Muscle layer of colon (tissue), 2 donors: ENCODE results near the gene EPB41.
A peak's percentile ranks its signal among the peaks of the same experiment; 100 is the strongest.
"Not testable (repeated sequence)": the region's sequence is repeated elsewhere in the genome, so short reads cannot be mapped to it uniquely, and the experiment has no call there.

Experiments used
- H3K27ac ChIP-seq: one replicate; pipeline ENCODE4 v1.7.0; 2013; ENCODE audit warnings: low read depth, mild to moderate bottlenecking, low read length, moderate library complexity
- H3K27me3 ChIP-seq, 2 donors: one replicate each; pipeline ENCODE4 v1.7.0; 2013; ENCODE audit warnings: low read length in 2 of 2, mild to moderate bottlenecking in 2 of 2; ENCODE audit not compliant: insufficient read depth in 2 of 2, control insufficient read depth in 1 of 2
- H3K36me3 ChIP-seq: one replicate; pipeline ENCODE4 v1.7.0; 2013; ENCODE audit warnings: mild to moderate bottlenecking, low read length; ENCODE audit not compliant: insufficient read depth
- H3K4me1 ChIP-seq: one replicate; pipeline ENCODE4 v1.7.0; 2013; ENCODE audit warnings: mild to moderate bottlenecking, low read length; ENCODE audit not compliant: insufficient read depth
- H3K4me3 ChIP-seq, 2 donors: one replicate each; pipeline ENCODE4 v1.7.0; 2013; ENCODE audit warnings: low read length in 2 of 2, low read depth in 1 of 2, mild to moderate bottlenecking in 1 of 2, moderate library complexity in 1 of 2
- H3K9ac ChIP-seq: one replicate; pipeline ENCODE4 v1.7.0; 2013; ENCODE audit warnings: low read length
- H3K9me3 ChIP-seq: one replicate; pipeline ENCODE4 v1.7.0; 2013; ENCODE audit warnings: mild to moderate bottlenecking, low read length
- donor health status: abdominal sarcoma.
- donor health status: Adenocarcinoma of cecum.

Gene EPB41

GRCh38 chr1:29128739-29129138 is 214.4 kb downstream of the EPB41 start:
- Histone ChIP-seq H3K9me3 (no peaks in the 10 kb centered on the region), H3K9ac (no peak overlapping the region), H3K4me1 (peaks cover 12% of the 10 kb centered on the region), H3K27me3 (no peaks in the 10 kb centered on the region), H3K4me3 (no peak overlapping the region), H3K36me3 (no peaks in the 10 kb centered on the region), H3K27ac (no peak overlapping the region)

DNA sequence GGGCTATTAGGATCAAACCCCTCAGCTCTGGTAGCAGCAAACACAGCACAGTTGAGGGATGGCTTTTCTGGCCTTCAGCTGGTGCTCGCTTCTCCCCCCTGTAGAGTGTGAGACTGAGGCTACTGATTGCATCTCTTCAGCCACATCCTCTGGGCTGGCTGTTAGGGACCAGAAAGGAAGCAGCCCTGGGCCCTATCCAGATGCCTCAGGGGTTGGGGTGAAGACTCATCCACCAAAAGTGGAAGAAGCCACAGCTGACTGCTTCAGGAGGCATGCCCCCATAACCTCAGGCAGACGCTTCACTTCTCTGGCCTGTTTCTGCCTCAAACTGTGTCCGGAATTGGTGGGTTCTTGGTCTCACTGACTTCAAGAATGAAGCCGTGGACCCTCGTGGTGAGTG is 215.5 kb downstream of the EPB41 start:
- Histone ChIP-seq H3K9me3 (no peaks in the 10 kb centered on the region), H3K27me3 (no peaks in the 10 kb centered on the region), H3K9ac (no peak overlapping the region), H3K36me3 (no peaks in the 10 kb centered on the region), H3K4me1 (peaks cover 15% of the 10 kb centered on the region), H3K27ac (no peak overlapping the region), H3K4me3 (no peak overlapping the region)

GRCh38 chr1:29131056-29131455 is 216.7 kb downstream of the EPB41 start:
- not testable (repeated sequence) for H3K27me3 ChIP-seq, H3K4me1 ChIP-seq, H3K27ac ChIP-seq, H3K36me3 ChIP-seq, H3K9me3 ChIP-seq, H3K4me3 ChIP-seq, H3K9ac ChIP-seq

DNA sequence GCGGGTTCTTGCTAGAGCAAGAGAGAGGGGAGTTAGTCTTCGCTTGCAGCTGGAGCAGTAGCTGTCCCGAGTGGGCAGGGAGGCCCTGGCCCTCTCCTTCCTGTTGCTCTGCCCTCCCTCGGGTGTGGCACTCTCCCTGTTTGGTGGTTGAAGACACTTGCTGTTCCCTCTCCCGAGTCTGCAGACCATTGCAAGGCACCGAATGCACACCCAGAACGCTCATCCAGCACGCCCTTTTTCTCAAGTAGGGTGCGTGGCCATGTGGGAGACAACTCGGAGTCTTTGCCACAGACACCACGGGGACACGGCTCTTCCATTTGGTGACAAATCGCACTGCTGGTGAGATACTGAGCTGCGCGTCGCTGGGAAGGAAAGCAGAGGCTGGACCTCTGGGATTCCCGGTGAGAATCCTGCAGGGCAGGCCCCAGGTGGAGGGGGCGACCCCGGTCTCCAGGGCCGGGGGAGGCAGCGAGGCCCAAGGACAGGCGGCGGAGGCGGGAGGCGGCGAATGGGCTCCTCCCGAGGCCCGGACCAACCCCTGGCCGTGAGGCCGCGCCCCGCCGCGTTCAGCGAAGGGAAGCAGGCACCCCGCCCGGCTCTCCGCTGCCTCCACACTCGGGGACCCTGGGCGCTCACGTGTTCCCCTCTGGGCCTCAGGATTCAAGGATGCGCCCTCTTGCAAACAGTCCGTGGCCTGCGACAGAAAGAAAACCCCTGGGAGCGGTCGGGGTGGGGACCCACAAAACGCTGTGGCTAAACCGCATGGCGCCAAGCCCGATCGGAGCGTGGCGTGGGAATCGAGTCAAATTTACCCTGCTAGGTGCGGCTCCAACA is 219.7 kb downstream of the EPB41 start:
- H3K4me3 ChIP-seq: peak overlapping the region in 1 of 2 donors; percentile 27
- no peaks in the 10 kb centered on the region for H3K9me3 ChIP-seq
- H3K4me1 ChIP-seq: peaks cover 8% of the 10 kb centered on the region
- H3K27me3 ChIP-seq: no peaks in the 10 kb centered on the region
- no peak overlapping the region for H3K27ac ChIP-seq
- H3K36me3 ChIP-seq: no peaks in the 10 kb centered on the region
- no peak overlapping the region for H3K9ac ChIP-seq

GRCh38 chr1:29134695-29135028 is 220.3 kb downstream of the EPB41 start:
- Histone ChIP-seq H3K9ac (no peak overlapping the region), H3K4me3 (no peak overlapping the region), H3K9me3 (no peaks in the 10 kb centered on the region), H3K27ac (no peak overlapping the region), H3K36me3 (no peaks in the 10 kb centered on the region), H3K4me1 (peaks cover 8% of the 10 kb centered on the region), H3K27me3 (no peaks in the 10 kb centered on the region)

GRCh38 chr1:29136391-29136915 is 222.1 kb downstream of the EPB41 start:
- no peak overlapping the region for H3K4me3 ChIP-seq
- H3K4me1 ChIP-seq: peaks cover 8% of the 10 kb centered on the region
- H3K9me3 ChIP-seq: no peaks in the 10 kb centered on the region
- H3K27ac ChIP-seq: no peak overlapping the region
- no peaks in the 10 kb centered on the region for H3K36me3 ChIP-seq
- no peak overlapping the region for H3K9ac ChIP-seq
- no peaks in the 10 kb centered on the region for H3K27me3 ChIP-seq

DNA sequence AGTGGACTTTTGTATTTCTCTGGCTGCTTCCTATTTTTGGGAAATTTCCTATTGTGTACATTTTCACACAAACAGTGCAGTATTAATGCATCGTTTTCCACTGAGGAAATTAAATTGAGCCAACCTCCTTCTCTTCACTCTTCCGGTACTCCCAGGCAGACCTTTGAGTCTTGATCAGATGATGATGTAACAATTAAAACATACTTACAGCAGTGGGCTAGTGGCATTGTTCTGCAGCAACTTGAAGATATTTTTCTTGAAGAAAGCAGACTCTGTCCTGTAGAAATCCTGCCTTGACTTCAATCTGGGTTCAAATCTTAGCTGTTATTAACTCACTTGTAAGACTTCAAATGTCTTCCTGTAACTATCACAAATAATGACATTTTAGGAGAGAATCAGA is 228.3 kb downstream of the EPB41 start:
- Histone ChIP-seq H3K4me1 (no peaks in the 10 kb centered on the region), H3K9me3 (no peaks in the 10 kb centered on the region), H3K27ac (no peak overlapping the region), H3K36me3 (peaks cover 16% of the 10 kb centered on the region), H3K4me3 (no peak overlapping the region), H3K27me3 (no peaks in the 10 kb centered on the region), H3K9ac (no peak overlapping the region)

DNA sequence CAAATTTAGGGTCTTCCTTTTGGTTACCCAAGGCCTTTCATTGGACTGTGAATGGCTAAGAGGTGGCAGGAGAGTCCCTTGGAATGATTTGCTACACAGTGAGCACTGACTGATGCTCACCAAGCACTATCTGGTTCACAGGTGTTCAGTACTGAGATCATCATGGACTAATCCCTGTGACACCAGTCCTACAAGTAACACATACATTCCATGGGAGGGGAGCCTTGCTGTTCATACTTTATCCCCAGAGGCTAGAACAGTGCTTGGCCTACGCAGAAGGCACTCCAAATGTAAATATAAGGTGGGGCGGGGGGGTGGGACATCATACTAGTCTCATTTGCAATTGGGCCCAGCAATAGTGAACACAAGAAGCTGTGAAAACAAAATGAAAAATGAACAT is 229.8 kb downstream of the EPB41 start:
- no peak overlapping the region for H3K9ac ChIP-seq
- H3K36me3 ChIP-seq: peaks cover 31% of the 10 kb centered on the region
- H3K4me3 ChIP-seq: no peak overlapping the region
- H3K27ac ChIP-seq: no peak overlapping the region
- H3K9me3 ChIP-seq: no peaks in the 10 kb centered on the region
- H3K4me1 ChIP-seq: no peaks in the 10 kb centered on the region
- no peaks in the 10 kb centered on the region for H3K27me3 ChIP-seq

- peaks cover 43% of the 10 kb centered on the region for H3K36me3 ChIP-seq
These were observed 231.5 kb downstream of the EPB41 start for GRCh38 chr1:29145739-29146437.

DNA sequence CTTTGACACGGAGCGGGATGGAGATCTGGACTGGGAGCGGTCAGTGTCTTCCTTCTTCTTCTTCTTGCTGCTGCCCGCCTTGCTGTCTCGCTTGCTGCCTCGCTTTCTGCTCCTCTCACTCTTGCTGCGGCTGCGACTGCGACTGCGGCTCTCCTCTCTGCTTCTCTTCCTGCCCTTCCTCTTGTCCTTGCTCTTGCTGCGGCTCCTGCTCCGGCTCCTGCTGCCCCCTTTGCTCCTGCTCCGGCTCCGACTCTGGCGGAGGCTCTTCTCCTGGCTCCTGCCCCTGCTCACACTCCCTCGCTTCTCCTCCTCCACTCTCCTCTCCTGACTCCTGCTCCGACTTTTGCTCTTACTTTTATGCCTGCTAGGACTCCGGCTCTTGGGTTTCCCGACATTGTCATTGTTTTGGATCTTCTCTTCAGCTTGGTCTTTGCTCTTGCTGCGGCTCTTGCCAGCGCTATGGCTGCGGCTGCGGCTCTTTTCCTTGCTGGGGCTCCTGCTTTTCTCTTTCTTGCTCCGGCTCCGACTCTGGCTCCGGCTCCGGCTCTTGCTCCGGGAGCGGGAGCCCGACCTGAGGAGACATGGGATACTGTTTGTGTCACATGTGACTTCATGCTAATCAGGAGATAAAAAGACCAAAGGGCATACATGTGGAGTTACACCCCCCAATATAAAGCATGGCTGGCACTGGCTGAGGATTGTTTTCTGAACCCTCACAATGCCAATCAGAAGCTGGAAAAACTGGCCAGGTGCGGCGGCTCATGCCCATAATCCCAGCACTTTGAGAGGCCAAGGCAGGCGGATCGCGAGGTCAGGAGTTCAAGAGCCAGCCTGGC is 234.5 kb downstream of the EPB41 start:
- Histone ChIP-seq H3K27me3 (no peaks in the 10 kb centered on the region), H3K4me3 (no peak overlapping the region), H3K27ac (no peak overlapping the region), H3K4me1 (no peaks in the 10 kb centered on the region), H3K9ac (no peak overlapping the region), H3K9me3 (no peaks in the 10 kb centered on the region), H3K36me3 (peaks cover 73% of the 10 kb centered on the region)

More at GRCh38 chr1:29145739-29146437, 231.5 kb downstream of the EPB41 start:
- Histone ChIP-seq H3K27me3 (no peaks in the 10 kb centered on the region), H3K4me1 (no peaks in the 10 kb centered on the region), H3K9ac (no peak overlapping the region), H3K9me3 (no peaks in the 10 kb centered on the region), H3K4me3 (no peak overlapping the region), H3K27ac (no peak overlapping the region)

GRCh38 chr1:29150346-29150745 is 236.0 kb downstream of the EPB41 start:
- not testable (repeated sequence) for H3K9me3 ChIP-seq, H3K4me3 ChIP-seq, H3K27ac ChIP-seq, H3K4me1 ChIP-seq, H3K27me3 ChIP-seq, H3K9ac ChIP-seq
- H3K36me3 ChIP-seq: peaks cover 87% of the 10 kb centered on the region
